B cell (primary cell): ENCODE results near the gene HS2ST1. TPM values are rescaled to one million over a fixed set of nuclear protein-coding genes. Genes with fewer than 3 reads are reported as not detected.

Source experiments
- ATAC-seq: fragments of 200-7000 bp; cut with Tn5 transposase; one replicate; pipeline ENCODE4 v1.10.0; 2021; ENCODE audit warnings: low read depth, mild to moderate bottlenecking, moderate number of reproducible peaks, moderate library complexity
- CTCF ChIA-PET: fragments of 350-600 bp; sonication (Branson Sonifier 250); formaldehyde crosslinking; loops from one replicate; lab custom pipeline; 2021; ENCODE audit warnings: antibody characterized with exemption, inconsistent platforms; lab: Charles Lee
- POLR2A ChIA-PET: fragments of 350-600 bp; sonication (Branson Sonifier 250); formaldehyde crosslinking; loops from one replicate; lab custom pipeline; 2021; ENCODE audit warnings: antibody characterized with exemption; lab: Charles Lee
- DNase-seq: peaks from one replicate; pipeline ENCODE4 v3.0.0; 2013
- H2AFZ ChIP-seq: 2 replicates; pipeline ENCODE4 v1.6.1; 2012; ENCODE audit warnings: mild to moderate bottlenecking, low read depth, low read length; ENCODE audit not compliant: insufficient read depth, poor library complexity, severe bottlenecking
- H3K27ac ChIP-seq, 2 donors: 1 replicate in 1 of 2; 2 replicates in 1 of 2; pipeline ENCODE4 v1.5.1; 2012 to 2013; ENCODE audit warnings: low read length in 2 of 2, mild to moderate bottlenecking in 2 of 2, moderate library complexity in 1 of 2
- H3K27me3 ChIP-seq, 4 experiments: fragments of 200-600 bp in 1 of 4; sonication (generic) in 1 of 4; replicated peaks in 1 of 4; 1 replicate in 2 of 4; 2 replicates in 2 of 4; pipeline versions ENCODE4 v1.6.1 to v1.7.0; 2013 to 2016; ENCODE audit warnings: low read length in 3 of 4, mild to moderate bottlenecking in 2 of 4, mixed read lengths in 1 of 4, moderate library complexity in 1 of 4; ENCODE audit not compliant: insufficient read depth in 4 of 4, control insufficient read depth in 3 of 4; ENCODE audit errors: control extremely low read depth in 1 of 4
- H3K36me3 ChIP-seq, 2 experiments: replicated peaks in 1 of 2; 1 replicate in 1 of 2; 2 replicates in 1 of 2; pipeline versions ENCODE4 v1.6.1 to v1.7.1; 2013; ENCODE audit warnings: low read length in 1 of 2; ENCODE audit not compliant: insufficient read depth in 2 of 2, control insufficient read depth in 1 of 2; ENCODE audit errors: control extremely low read depth in 1 of 2, extremely low read depth in 1 of 2
- H3K4me1 ChIP-seq, 2 donors: fragments of 200-600 bp in 1 of 2; sonication (generic) in 1 of 2; 1 replicate in 1 of 2; 2 replicates in 1 of 2; pipeline versions ENCODE4 v1.5.1 to v1.6.1; 2013 to 2017; ENCODE audit warnings: low read length in 2 of 2; ENCODE audit not compliant: control insufficient read depth in 2 of 2, insufficient read depth in 2 of 2
- H3K4me2 ChIP-seq: replicated peaks from 2 replicates; pipeline ENCODE3; 2012; ENCODE audit warnings: mild to moderate bottlenecking, low read depth, low read length; ENCODE audit not compliant: poor library complexity, severe bottlenecking
- H3K4me3 ChIP-seq, 5 experiments: fragments of 200-600 bp in 1 of 5; sonication (generic) in 1 of 5; 1 replicate in 3 of 5; 2 replicates in 2 of 5; pipeline versions ENCODE4 v1.5.1 to v1.7.0; 2011 to 2016; ENCODE audit warnings: low read length in 4 of 5, mild to moderate bottlenecking in 4 of 5, low read depth in 2 of 5, control low read depth in 1 of 5, moderate library complexity in 1 of 5; ENCODE audit not compliant: insufficient read depth in 1 of 5; ENCODE audit errors: control extremely low read depth in 1 of 5, extremely low read depth in 1 of 5
- H3K79me2 ChIP-seq: fragments of 200-600 bp; sonication (generic); one replicate; pipeline ENCODE4 v1.6.0; 2016; ENCODE audit warnings: low read length; ENCODE audit not compliant: control insufficient read depth, insufficient read depth
- H3K9ac ChIP-seq: fragments of 200-600 bp; sonication (generic); 2 replicates; pipeline ENCODE4 v1.6.1; 2017; ENCODE audit warnings: mild to moderate bottlenecking, low read length, moderate library complexity
- H3K9me3 ChIP-seq, 3 donors: one replicate each; pipeline versions ENCODE4 v1.6.1 to v1.7.1; 2013; ENCODE audit warnings: low read length in 2 of 3; ENCODE audit not compliant: control insufficient read depth in 2 of 3, insufficient read depth in 1 of 3; ENCODE audit errors: control extremely low read depth in 1 of 3
- H4K20me1 ChIP-seq: 2 replicates; pipeline ENCODE4 v1.6.0; 2012; ENCODE audit warnings: mild to moderate bottlenecking, low read length; ENCODE audit not compliant: insufficient read depth, control insufficient read depth, poor library complexity, severe bottlenecking
- H3K27ac Mint-ChIP-seq: one replicate; pipeline ENCODE4 v1.8.0; 2021; ENCODE audit warnings: mixed read lengths
- H3K27me3 Mint-ChIP-seq: one replicate; pipeline ENCODE4 v1.8.0; 2021; ENCODE audit warnings: mixed read lengths
- H3K4me1 Mint-ChIP-seq: one replicate; pipeline ENCODE4 v1.8.0; 2021; ENCODE audit warnings: mixed read lengths
- H3K4me3 Mint-ChIP-seq: one replicate; pipeline ENCODE4 v1.8.0; 2021; ENCODE audit warnings: mixed read lengths
- H3K9me3 Mint-ChIP-seq: one replicate; pipeline ENCODE4 v1.8.0; 2022; ENCODE audit warnings: mixed read lengths; ENCODE audit not compliant: insufficient read depth
- CTCF ChIP-seq: fragments of 200-600 bp; IDR thresholded peaks from one replicate; pipeline ENCODE4 v1.8.0; 2022; ENCODE audit warnings: antibody characterized with exemption, mild to moderate bottlenecking
- EZH2 ChIP-seq: IDR thresholded peaks from 2 replicates; pipeline ENCODE4 v1.6.1; 2012; ENCODE audit warnings: borderline replicate concordance, low read depth, mild to moderate bottlenecking, moderate library complexity, low read length; ENCODE audit not compliant: insufficient read depth, poor library complexity, severe bottlenecking
- WGBS: methylation state at CpG from one replicate; pipeline ENCODE4 v1.1.5; 2013; ENCODE audit warnings: missing lambda C conversion rate; ENCODE audit not compliant: insufficient coverage; 5-methylcytosine and 5-hydroxymethylcytosine counted together
- intact Hi-C: fragments of 100-400 bp; cut with micrococcal nuclease; formaldehyde crosslinking; loops from one replicate; pipeline ENCODE4 v1.10.0; 2022
- polyA plus RNA-seq: library from polyadenylated mRNA; depleted of rRNA; stranded (reverse); fragments of >200 nt; gene quantifications from 2 replicates; pipeline ENCODE4 v1.2.3, GENCODE V29; 2012
- total RNA-seq, 2 donors: library from RNA; stranded (reverse); fragments of 120-200 nt in 1 of 2; gene quantifications; 1 replicate in 1 of 2; 2 replicates in 1 of 2; pipeline versions ENCODE4 v1.2.3 to v1.2.4, GENCODE V29; 2013 to 2022

Gene HS2ST1
- total and polyA plus RNA-seq, 2 donors (not counting 1 experiment from before 2014, with no cell fraction given) = 3.0 to 16.9 TPM

GRCh38 chr1:86998280-86998679 lies 83.8 kb downstream of the HS2ST1 start:
- H3K9ac ChIP-seq = no peak overlapping the region
- Mint-ChIP-seq H3K27ac (no peak overlapping the region), H3K4me3 (no peak overlapping the region), H3K4me1 (peaks cover 5% of the 10 kb centered on the region), H3K9me3 (no peaks in the 10 kb centered on the region), H3K27me3 (no peaks in the 10 kb centered on the region)
- H3K4me1 ChIP-seq = no peaks in the 10 kb centered on the region
- no CpG with 5 or more reads among the region's 3 CpGs for WGBS
- ChIA-PET POLR2A (no interaction called here), CTCF (interaction anchor here (0.6 kb wide), 1 partner anchor 34 kb away, joined by 3 read pairs; no protein-coding TSS in a partner anchor)
- no peak overlapping the region for H3K27ac ChIP-seq
- peaks cover 11% of the 10 kb centered on the region for H3K79me2 ChIP-seq
- no peak overlapping the region for H3K4me3 ChIP-seq
- TF ChIP-seq EZH2 (no peak), CTCF (no peak)
- intact Hi-C loops = no loop called here
- H2AFZ ChIP-seq = no peak overlapping the region
- no peak overlapping the region for H3K4me2 ChIP-seq
- ATAC-seq = no peak
- no peaks in the 10 kb centered on the region for H3K36me3 ChIP-seq
- peaks cover 0 to 4% (median 0%) of the 10 kb centered on the region in 3 donors for H3K9me3 ChIP-seq
- H4K20me1 ChIP-seq = no peaks in the 10 kb centered on the region
- H3K27me3 ChIP-seq = no peaks in the 10 kb centered on the region
- no peak for DNase-seq

GRCh38 chr1:86998727-86999126 lies 84.3 kb downstream of the HS2ST1 start:
- POLR2A ChIA-PET = no interaction called here
- Histone ChIP-seq H3K36me3 (no peaks in the 10 kb centered on the region), H3K4me3 (no peak overlapping the region), H3K9ac (no peak overlapping the region), H3K4me1 (no peaks in the 10 kb centered on the region), H3K79me2 (peaks cover 11% of the 10 kb centered on the region), H3K27ac (no peak overlapping the region), H3K27me3 (no peaks in the 10 kb centered on the region), H4K20me1 (no peaks in the 10 kb centered on the region), H2AFZ (no peak overlapping the region), H3K9me3 (peaks cover 0 to 4% (median 0%) of the 10 kb centered on the region in 3 donors), H3K4me2 (no peak overlapping the region)
- intact Hi-C loops = no loop called here
- TF ChIP-seq CTCF = no peak
- TF ChIP-seq EZH2 = no peak
- no peak overlapping the region for H3K4me3 Mint-ChIP-seq
- no peaks in the 10 kb centered on the region for H3K9me3 Mint-ChIP-seq
- H3K27me3 Mint-ChIP-seq = no peaks in the 10 kb centered on the region
- CTCF ChIA-PET = interaction anchor here (0.6 kb wide), 1 partner anchor 34 kb away, joined by 3 read pairs; no protein-coding TSS in a partner anchor
- H3K27ac Mint-ChIP-seq = no peak overlapping the region
- DNase-seq (no peak), ATAC-seq (no peak)
- H3K4me1 Mint-ChIP-seq = peaks cover 5% of the 10 kb centered on the region
